SK-N-SH treated with all-trans-retinoic acid at 6 μM for 48 hours (cell line): ENCODE data around the gene CCDC102B.
A peak's percentile ranks its signal among the peaks of the same experiment; 100 is the strongest.

Experiments
- ATAC-seq: fragments of 200-7000 bp; cut with Tn5 transposase; 3 replicates; pipeline ENCODE4 v1.9.1; 2020; ENCODE audit warnings: mild to moderate bottlenecking, moderate library complexity
- BACH2 ChIP-seq: fragments of 250-450 bp; sonication (Bioruptor Pico); IDR thresholded peaks from 2 replicates; pipeline ENCODE4 v1.9.0; 2021; ENCODE audit warnings: mild to moderate bottlenecking, borderline replicate concordance
- CREB5 ChIP-seq: fragments of 250-450 bp; sonication (Bioruptor Pico); IDR thresholded peaks from 2 replicates; pipeline ENCODE4 v1.5.1; 2020; ENCODE audit warnings: low read depth, mild to moderate bottlenecking, moderate library complexity
- CSDC2 ChIP-seq: fragments of 250-450 bp; sonication (Bioruptor Pico); IDR thresholded peaks from 2 replicates; pipeline ENCODE4 v1.5.0; 2020; ENCODE audit warnings: mild to moderate bottlenecking, moderate library complexity
- CSRNP3 ChIP-seq: fragments of 250-450 bp; sonication (Bioruptor Pico); IDR thresholded peaks from 2 replicates; pipeline ENCODE4 v1.5.1; 2021; ENCODE audit warnings: mild to moderate bottlenecking, moderate library complexity
- GLIS3 ChIP-seq: fragments of 250-450 bp; sonication (Bioruptor Pico); IDR thresholded peaks from 2 replicates; pipeline ENCODE4 v1.5.0; 2020; ENCODE audit warnings: mild to moderate bottlenecking, moderate library complexity
- ISL1 ChIP-seq: fragments of 250-450 bp; sonication (Bioruptor Pico); IDR thresholded peaks from 2 replicates; pipeline ENCODE4 v2.1.2; 2022; ENCODE audit warnings: mild to moderate bottlenecking, moderate library complexity
- OSR1 ChIP-seq: fragments of 250-450 bp; sonication (Bioruptor Pico); IDR thresholded peaks from 2 replicates; pipeline ENCODE4 v1.8.0; 2022; ENCODE audit warnings: moderate library complexity, mild to moderate bottlenecking, inconsistent platforms
- PATZ1 ChIP-seq: fragments of 250-450 bp; sonication (Bioruptor Pico); IDR thresholded peaks from 2 replicates; pipeline ENCODE4 v1.8.0; 2020; ENCODE audit warnings: mild to moderate bottlenecking, moderate library complexity, borderline replicate concordance
- POU6F1 ChIP-seq: fragments of 250-450 bp; sonication (Bioruptor Pico); IDR thresholded peaks from 2 replicates; pipeline ENCODE4 v1.8.0; 2021; ENCODE audit warnings: low read depth, mild to moderate bottlenecking, moderate library complexity, borderline replicate concordance
- PPARA ChIP-seq: fragments of 250-450 bp; sonication (Bioruptor Pico); IDR thresholded peaks from 2 replicates; pipeline ENCODE4 v1.5.0; 2020; ENCODE audit warnings: mild to moderate bottlenecking, borderline replicate concordance
- RARB ChIP-seq: fragments of 250-450 bp; sonication (Bioruptor Pico); IDR thresholded peaks from 2 replicates; pipeline ENCODE4 v1.8.0; 2021; ENCODE audit warnings: mild to moderate bottlenecking, moderate library complexity
- SNAI2 ChIP-seq: fragments of 250-450 bp; sonication (Bioruptor Pico); IDR thresholded peaks from 2 replicates; pipeline ENCODE4 v1.5.0; 2020; ENCODE audit warnings: mild to moderate bottlenecking, moderate library complexity
- TCF4 ChIP-seq: fragments of 250-450 bp; sonication (Bioruptor Pico); IDR thresholded peaks from 2 replicates; pipeline ENCODE4 v1.8.0; 2021; ENCODE audit warnings: mild to moderate bottlenecking, moderate library complexity, borderline replicate concordance
- TOX ChIP-seq: fragments of 250-450 bp; sonication (Bioruptor Pico); IDR thresholded peaks from 2 replicates; pipeline ENCODE4 v1.8.0; 2021; ENCODE audit warnings: mild to moderate bottlenecking, moderate library complexity, borderline replicate concordance
- TSHZ2 ChIP-seq: fragments of 250-450 bp; sonication (Bioruptor Pico); IDR thresholded peaks from 2 replicates; pipeline ENCODE4 v1.5.0; 2020; ENCODE audit warnings: mild to moderate bottlenecking, moderate library complexity
- ZC3H10 ChIP-seq: fragments of 250-450 bp; sonication (Bioruptor Pico); IDR thresholded peaks from 2 replicates; pipeline ENCODE4 v1.5.1; 2021; ENCODE audit warnings: mild to moderate bottlenecking, moderate library complexity
- ZFP3 ChIP-seq: fragments of 250-450 bp; sonication (Bioruptor Pico); IDR thresholded peaks from 2 replicates; pipeline ENCODE4 v1.5.0; 2020; ENCODE audit warnings: mild to moderate bottlenecking, moderate library complexity
- ZFP30 ChIP-seq: fragments of 450-650 bp; formaldehyde crosslinking; IDR thresholded peaks from 2 replicates; pipeline ENCODE4 v1.5.0; 2022; ENCODE audit warnings: mild to moderate bottlenecking, moderate library complexity
- ZNF565 ChIP-seq: fragments of 450-650 bp; formaldehyde crosslinking; conservative IDR thresholded peaks from 2 replicates; pipeline ENCODE4 v1.5.0; 2020; ENCODE audit warnings: low read depth, mild to moderate bottlenecking, moderate library complexity
- ZNF70 ChIP-seq: fragments of 450-650 bp; formaldehyde crosslinking; IDR thresholded peaks from 2 replicates; pipeline ENCODE4 v1.5.0; 2020; ENCODE audit warnings: mild to moderate bottlenecking, moderate library complexity
- ZNF8 ChIP-seq: fragments of 450-650 bp; formaldehyde crosslinking; IDR thresholded peaks from 2 replicates; pipeline ENCODE4 v1.5.0; 2020; ENCODE audit warnings: mild to moderate bottlenecking, moderate library complexity

Gene CCDC102B

GRCh38 chr18:68797871-68798270 is at the start of gene CCDC102B:
CCDC102B (plus strand) TSS chr18:68798080; CDS start chr18:68836764, 38,684 bp downstream.
- peak; percentile 90 for ATAC-seq
- TF ChIP-seq ISL1 (CRISPR knock-in tag): no peak
- TF ChIP-seq OSR1 (CRISPR knock-in tag): no peak
- TF ChIP-seq TCF4 (CRISPR knock-in tag): no peak
- TF ChIP-seq CREB5 (CRISPR knock-in tag): no peak
- no peak for TF ChIP-seq GLIS3 (CRISPR knock-in tag)
- TF ChIP-seq TOX: no peak
- no peak for TF ChIP-seq ZFP3 (CRISPR knock-in tag)
- no peak for TF ChIP-seq POU6F1
- TF ChIP-seq ZFP30 (CRISPR knock-in tag): no peak
- no peak for TF ChIP-seq ZC3H10 (CRISPR knock-in tag)
- TF ChIP-seq ZNF70: no peak
- TF ChIP-seq ZNF8 (CRISPR knock-in tag): no peak
- no peak for TF ChIP-seq PATZ1
- no peak for TF ChIP-seq CSDC2

- ATAC-seq: no peak
- TF ChIP-seq TSHZ2 (CRISPR knock-in tag) (no peak), SNAI2 (CRISPR knock-in tag) (no peak), PPARA (no peak), POU6F1 (no peak), ZNF8 (CRISPR knock-in tag) (no peak), CREB5 (CRISPR knock-in tag) (no peak), RARB (no peak), ISL1 (CRISPR knock-in tag) (no peak), ZFP3 (CRISPR knock-in tag) (no peak), ZFP30 (CRISPR knock-in tag) (no peak), CSRNP3 (no peak), TCF4 (CRISPR knock-in tag) (no peak), OSR1 (CRISPR knock-in tag) (no peak), ZC3H10 (CRISPR knock-in tag) (no peak), BACH2 (CRISPR knock-in tag) (no peak), ZNF565 (CRISPR knock-in tag) (no peak)
These were observed 40.8 kb upstream of the CCDC102B start for GRCh38 chr18:68757126-68757525.
